GOT3 (cell line): Measurements from ENCODE around the gene R3HDM1.
A peak's percentile ranks its signal among the peaks of the same experiment; 100 is the strongest.
"Not testable (repeated sequence)": the region's sequence is repeated elsewhere in the genome, so short reads cannot be mapped to it uniquely, and the experiment has no call there.

ENCODE experiments used
- DNase-seq: peaks from one replicate; lab custom pipeline; 2025; ENCODE audit warnings: mixed read lengths; lab: John Stamatoyannopoulos, UW

R3HDM1 gene

DNA sequence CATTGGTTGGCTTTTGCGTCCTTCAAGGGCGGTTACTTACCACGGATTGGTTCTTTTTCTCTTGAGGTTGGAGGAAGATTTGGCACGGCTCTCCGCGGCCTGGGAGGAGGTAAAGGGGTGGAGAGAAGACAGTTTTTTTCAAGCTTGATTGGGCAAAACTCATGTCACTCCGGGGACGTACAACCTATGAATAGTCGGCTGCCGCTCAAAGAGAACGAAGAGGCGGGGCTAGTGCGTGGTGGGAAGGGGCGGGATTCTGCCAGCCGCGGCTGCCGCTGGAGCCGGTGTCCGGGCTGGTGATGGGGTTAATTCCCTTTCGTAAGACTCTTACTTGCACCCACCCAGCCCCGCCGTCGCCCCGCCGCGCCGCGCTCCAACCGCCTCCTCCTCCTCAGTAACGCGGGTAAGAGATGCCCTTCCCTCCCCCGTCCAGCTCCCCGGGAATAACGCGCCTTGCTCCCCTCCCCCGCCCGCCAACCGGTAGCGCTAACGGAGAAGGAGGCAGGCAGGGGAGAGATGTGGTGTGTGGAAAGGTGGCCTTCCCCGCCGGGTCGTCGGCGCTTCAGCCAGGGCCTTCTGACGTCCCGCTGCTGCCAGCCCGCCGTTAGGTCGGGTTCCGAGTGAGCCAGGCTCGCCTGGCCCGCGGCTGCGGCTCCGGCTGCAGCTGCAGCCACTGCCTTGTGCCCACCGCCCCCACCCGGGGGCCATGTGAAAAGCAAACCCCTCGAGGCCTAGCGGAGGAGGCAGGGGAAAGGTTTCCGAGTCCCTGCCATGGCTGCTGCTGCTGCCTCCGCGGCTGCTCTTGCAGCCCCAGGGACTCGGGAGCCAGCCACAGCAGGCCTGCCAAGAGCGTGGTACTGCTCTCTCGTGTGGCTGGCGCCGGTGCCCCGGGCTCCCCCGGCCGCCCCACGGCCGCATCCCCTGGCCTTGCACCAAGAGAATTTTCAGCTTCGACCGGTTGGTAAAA, at the start of gene R3HDM1:
TSS of gene R3HDM1 (plus strand) at position 254 of the 967 bp plus-strand sequence. CDS start 73,362 bp downstream, outside the sequence.
- peak; percentile 92 for DNase-seq

DNA sequence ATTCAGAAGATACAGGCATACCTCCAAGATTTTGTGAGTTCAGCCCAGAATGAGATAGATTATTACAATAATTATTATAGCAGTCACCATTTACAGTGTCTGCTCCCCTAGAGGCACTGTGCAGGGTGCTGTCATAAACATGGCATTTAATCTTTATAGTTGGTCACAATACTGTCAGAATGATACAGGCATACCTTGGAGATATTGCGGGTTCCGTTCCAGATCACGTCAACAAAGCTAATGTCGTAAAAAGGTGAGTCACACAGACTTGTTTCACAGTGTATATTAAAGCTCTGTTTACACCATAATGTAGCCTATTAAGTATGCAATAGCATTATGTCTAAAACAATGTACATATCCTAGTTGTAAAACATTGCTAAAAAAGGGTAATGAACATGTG, 45.8 kb upstream of the R3HDM1 start:
- DNase-seq, result no peak

DNA sequence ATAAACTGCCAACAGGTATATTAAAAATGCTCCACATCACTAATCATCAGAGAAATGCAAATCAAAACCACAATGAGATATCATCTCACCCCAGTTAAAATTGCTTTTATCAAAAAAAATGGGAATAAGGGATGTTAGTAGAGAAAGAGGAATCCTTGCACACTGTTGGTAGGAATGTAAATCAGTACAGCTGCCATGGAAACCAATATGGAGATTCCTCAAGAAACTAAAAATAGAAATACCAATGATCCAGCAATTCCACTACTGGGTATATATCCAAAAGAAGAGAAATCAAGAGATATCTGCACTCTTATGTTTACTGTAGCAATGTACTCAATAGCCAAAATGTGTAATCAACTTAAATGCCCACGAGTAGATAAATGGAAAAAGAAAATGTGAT, 40.9 kb upstream of the R3HDM1 start:
- DNase-seq, result no peak

DNA sequence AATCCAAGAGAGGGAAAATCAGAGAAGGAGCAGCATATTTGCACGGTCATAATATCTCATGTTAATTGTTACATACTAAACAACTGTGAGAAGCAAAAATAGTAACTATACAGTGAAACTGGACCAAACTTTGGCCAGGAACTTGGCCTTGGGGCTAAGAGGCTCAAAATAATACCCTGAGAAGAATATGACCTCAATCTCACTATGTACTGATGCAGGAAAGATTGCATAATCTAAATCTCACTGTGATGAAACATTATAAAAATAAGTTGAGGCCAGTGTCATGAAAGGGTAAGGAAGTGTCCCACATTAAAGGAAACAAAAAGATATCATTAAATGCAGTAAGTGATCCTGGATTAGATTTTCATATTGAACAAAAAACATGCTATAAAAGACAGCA, 36.8 kb upstream of the R3HDM1 start:
- DNase-seq, result no peak

DNA sequence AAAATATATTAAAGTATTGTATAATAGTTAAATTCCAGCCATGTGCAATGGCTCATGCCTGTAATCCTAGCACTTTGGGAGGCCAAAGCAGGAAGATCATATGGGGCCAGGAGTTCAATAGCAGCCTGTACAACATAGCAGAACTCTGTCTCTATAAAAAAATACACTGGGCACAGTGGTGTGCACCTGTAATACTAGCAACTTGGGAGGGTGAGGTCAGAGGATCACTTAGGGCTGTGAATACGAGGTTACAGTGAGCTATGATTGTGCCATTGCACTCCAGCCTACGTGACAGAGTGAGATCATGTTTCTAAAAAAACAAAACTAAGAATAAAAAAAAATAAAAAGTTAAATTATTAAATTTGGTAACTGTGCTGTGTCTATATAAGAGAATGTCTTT, 36.4 kb upstream of the R3HDM1 start:
- no peak for DNase-seq

DNA sequence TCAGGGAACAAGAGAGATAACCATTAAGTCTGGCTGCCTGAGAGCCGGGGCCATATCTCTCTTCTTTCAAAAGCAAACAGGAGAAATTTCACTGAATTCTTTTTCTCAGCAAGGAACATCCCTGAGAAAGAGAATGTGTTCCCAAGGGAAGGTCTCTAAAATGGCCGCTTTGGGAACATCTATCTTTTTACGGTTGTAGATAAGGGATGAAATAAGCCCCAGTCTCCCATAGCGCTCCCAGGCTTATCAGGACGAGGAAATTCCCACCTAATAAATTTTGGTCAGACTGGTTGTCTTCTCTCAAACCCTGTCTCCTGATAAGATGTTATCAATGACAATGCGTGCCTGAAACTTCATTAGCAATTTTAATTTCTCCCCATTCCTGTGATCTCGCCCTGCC, 32.7 kb upstream of the R3HDM1 start:
- not testable (repeated sequence) for DNase-seq

DNA sequence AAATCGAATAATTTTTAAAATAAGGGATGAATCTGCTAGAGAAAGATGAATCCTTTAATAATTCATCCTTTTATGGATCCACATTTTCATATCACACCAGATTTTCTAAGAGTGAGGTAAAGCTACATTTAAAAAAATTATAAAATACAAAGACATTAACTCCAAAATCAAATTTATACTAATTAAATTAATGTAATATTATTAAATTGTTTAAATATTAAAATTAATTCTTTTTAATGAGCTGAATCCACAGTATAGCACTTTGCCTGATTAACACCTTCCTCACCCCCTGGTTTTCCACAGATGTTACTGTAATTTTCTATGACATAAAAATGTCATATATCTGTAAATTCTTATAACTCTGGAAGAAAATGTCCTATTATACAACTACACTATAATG, 26.5 kb upstream of the R3HDM1 start:
- no peak for DNase-seq

DNA sequence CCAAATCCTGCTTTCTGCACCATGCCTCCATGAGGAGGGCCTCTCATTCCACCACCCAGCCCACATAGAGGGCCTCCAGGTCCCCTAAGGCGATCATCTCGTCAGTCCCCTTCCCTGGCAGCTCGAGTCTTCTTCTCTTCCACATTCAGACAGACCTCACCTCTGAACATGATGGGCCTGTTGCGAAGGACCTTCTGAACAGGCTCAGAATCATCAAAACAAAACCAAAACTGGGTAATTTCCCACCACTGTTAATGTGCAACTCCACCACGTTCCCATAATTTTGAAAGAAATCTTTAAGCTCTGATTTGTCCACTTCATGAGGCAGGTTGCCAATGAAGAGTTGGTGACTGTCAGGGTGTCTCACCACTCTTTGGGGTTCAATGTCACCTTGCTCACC, 20.7 kb upstream of the R3HDM1 start:
- no peak for DNase-seq

DNA sequence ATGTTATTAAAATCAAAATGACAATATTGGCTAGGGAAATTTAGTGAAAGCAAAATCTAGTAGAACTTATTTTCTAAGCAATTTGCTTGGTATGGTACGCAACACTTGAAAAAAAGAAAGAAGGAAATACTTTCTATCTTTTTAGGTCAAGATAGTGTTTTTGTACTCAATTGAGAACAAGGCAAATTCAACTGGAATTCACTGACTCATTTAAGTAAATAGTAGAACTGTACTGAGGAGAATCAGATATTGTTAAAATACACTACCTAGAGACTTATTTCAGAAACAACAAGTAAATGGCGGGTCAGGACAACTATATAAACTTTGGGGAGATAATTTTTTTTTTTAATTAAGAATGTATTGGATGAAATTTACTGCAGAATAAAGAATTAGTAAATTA, 19.2 kb upstream of the R3HDM1 start:
- DNase-seq, result no peak

DNA sequence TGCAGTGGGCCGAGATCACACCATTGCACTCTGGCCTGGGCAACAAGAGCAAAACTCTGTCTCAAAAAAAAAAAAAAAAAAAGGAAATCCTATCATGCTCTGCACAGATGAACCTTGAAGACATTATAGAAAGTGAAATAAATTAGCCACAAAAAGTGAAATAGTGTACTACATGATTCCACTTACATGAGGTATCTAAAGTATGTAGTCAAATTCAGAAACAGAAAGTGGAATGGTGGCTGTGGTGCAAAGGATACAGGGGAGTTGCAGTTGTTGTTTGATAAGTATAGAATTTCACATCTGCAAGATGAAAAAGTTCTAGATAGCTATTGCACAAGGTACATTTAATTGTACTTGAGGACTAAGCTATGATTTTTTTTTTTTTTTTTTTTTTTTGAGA, 5.5 kb upstream of the R3HDM1 start:
- DNase-seq, result no peak

DNA sequence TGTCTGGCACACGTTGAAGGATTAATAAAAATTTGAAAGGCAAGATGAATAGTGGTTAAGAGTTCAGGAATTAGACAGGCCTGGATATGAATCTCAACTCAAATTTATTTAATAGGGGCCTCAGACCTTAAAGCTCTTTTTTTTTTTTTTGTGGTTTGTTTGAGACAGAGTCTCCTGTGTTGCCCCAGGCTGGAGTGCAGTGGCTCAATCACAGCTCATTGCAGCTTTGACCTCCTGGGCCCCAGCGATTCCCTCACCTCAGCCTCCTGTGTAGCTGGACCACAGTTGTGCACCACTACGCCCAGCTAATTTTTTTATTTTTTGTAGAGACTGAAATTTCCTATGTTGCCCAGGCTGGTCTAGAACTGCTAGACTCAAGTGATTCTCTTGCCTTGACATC, 3.3 kb upstream of the R3HDM1 start:
- DNase-seq, result no peak

DNA sequence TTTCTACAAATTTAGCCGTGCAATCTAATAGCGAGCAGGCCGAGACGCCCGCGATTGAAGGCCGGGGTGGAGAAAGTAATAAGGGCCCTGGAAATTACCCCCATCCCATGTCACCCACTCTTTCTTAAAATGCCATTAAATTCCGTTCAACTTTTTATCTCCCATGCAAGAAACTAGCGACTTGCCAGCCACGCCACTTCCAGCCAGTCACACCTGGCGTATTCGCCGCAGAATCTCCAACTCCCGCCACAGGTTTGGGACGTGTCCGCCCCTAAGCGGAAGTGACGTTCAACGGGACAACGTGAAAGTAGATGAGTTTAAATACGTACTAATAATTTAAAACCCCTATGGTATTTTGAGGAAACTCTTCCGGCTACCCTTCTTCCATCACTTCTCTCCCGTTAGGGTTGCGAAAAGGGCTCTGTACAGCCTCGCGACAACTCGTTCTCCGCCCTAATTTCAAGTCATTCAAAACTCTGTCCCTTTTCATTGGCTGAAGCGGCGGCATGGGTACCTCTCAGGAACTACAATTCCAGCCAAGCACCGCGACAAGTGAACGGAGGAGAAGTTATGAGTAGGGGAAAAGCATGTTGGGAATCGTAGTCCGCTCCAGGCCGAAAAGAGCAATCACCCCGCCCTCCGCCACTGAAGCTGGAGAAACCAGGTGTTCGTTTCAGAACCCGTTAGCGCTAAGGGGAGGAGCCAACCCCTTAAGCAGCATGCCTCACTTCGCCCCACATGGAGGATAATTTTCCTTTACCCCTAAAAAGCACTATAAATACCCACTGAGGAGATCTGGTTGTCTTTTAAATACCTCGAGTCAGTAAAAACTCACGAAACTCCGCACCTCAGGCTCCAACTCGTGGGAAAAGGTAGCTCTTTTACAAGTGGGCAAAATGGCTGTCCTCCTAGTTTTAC, 712 bp upstream of the R3HDM1 start, which contains the start of gene ZRANB3:
TSS of gene ZRANB3 (minus strand) at position 906 of the 918 bp plus-strand sequence.
- peak; percentile 80 for DNase-seq

DNA sequence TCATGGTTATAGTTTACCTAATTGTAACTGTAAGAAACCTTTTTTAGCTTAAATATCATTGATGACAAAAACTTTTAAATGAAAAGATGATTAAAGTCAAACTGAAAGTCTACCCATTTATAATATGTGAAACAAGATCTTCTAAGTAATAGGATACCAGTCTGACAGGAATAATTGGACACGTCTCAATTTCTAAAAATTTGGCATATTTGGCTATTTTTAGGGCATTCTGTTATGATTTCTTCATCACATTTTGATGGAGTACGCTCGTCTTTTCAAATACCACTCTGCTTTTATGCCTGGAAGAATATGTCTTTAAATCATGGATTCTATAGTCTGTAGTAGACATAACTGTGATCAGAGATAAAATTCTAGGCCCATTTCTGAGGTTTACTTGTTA, 1.3 kb downstream of the R3HDM1 start:
- no peak for DNase-seq

DNA sequence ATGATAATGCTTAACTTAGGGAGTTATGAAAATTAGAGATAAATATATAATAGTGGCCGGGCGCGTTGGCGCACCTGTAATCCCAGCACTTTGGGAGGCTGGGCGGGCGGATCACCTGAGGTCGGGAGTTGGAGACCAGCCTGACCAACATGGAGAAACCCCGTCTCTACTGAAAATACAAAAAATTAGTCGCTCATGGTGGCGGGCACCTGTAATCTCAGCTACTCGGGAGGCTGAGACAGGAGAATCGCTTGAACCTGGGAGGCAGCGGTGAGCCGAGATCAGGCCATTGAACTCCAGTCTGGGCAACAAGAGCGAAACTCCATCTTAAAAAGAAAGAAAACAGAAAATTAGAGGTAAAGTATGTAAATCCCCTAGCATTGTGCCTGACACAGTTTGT, 2.3 kb downstream of the R3HDM1 start:
- not testable (repeated sequence) for DNase-seq

DNA sequence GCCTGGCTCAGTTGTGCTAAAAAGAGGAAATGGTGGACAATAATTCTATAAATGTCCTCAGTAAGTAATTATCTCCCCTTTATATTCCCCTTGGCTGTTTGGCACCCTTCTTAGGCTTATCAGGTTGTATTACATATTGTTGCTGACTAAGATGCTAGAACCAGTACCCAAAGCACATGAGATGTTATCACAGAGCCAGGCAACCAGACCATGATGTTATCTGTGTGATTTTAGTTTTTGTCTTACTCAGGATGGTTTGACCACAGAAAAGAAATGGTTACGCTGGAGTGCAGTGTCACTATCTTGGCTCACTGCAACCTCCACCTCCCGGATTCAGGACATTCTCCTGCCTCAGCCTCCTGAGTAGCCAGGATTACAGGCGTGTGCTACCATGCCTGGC, 15.2 kb downstream of the R3HDM1 start:
- no peak for DNase-seq

DNA sequence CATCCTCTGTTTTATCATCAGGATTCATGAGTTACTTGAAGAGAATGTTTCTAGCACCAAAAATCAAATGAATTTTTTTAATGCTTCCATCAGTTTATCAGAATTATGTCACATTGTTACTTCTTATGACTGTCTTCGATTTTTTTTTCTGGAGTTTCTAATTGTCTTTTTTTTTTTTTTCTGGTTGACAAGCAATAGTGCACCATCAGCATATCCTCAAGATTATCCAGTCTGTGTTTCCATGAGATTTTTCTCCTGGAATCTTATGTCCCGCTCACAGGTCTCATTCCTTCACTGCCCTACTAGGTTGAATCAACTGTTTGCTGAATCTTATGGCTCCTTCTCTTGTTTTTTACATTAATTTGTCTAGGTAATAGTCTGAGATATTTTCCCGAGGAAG, 16.0 kb downstream of the R3HDM1 start:
- no peak for DNase-seq

DNA sequence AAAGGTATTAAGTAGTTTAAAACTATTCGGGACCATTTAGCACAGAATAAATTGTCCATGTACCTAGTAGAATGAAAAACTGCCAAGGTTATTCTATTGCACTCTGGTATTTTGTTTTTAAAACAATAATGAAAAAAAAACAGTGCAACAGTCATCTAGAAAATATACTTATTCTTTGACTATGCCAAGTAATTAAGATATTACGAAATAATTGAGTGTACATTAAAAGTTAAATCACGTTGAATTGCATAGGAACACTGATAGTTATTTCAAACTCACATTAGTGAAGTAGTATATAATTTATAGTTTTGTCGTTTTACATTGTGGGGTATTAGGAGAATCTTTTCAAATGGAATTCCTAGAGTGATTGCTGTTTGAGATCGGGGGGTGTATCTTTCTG, 20.1 kb downstream of the R3HDM1 start:
- DNase-seq, result no peak

DNA sequence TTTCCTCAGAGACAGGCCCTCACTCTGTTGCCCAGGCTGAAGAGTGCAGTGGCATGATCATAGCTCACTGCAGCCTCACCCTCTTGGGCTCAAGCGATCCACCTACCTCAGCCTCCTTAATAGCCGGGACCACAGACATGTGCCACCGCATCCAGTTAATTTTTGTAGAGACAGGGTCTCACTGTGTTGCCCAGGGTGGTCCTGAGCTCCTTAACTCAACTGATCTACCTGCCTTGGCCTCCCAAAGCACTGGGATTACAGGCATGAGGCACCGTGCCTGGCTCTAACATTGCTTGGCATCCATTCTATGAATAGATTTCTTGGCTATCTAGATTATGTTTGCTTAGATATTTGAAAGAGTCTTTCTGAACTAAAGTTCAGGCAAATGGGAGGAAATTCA, 21.6 kb downstream of the R3HDM1 start:
- DNase-seq, result no peak

DNA sequence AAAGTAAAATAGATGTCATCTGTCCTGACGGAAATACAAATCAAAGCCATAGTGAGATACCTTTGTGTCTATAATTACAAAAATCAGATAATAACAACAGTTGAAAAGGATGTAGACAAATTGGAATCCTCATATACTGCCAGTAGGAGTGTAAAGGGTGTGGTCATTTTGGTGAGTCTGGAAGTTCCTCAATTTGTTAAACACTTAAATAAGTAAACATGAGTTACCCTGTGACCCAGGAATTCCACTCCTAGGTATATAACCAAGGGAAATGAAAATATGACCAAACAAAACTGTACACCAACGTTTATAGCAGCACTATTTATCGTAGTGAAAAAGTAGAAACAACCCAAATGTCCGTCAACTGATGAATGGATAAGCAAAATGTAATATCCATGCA, 24.0 kb downstream of the R3HDM1 start:
- DNase-seq, result no peak

DNA sequence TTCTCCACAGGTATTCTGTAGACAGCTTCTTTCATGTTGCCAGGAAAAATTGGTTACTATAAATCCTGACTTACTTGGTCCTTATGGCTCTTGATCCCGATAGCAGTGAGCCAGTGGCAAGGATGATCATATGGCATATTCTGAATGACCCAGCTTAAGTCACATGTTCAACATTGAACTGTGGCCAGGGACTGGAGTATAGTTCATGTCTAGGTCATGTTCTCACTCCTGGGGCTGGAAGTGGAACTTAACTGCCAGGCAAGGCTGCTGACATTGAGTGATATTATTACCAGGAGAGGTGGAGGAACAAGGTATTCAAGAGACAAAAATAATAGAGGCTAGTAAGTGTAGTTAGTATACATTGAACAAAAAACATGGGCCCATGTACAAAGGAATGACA, 26.2 kb downstream of the R3HDM1 start:
- DNase-seq, result no peak

DNA sequence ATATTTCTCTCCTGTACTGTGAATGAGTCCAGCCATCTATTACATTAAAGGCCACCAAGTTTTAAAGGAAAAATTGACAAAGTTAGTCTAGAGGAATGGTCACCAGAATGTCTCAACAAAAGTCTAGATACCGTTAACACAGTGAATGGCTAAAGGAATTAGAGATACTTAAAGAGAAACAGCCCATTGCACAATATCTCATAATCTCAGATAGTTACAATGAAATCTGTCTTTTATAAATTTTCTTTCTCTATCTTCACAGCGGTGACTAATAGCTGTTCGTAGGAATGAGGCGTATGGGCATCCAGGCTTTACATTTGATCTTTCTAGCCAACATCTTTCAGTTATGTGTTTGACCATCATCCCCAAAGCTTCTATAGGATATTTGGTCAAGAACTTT, 30.6 kb downstream of the R3HDM1 start:
- DNase-seq, result no peak

DNA sequence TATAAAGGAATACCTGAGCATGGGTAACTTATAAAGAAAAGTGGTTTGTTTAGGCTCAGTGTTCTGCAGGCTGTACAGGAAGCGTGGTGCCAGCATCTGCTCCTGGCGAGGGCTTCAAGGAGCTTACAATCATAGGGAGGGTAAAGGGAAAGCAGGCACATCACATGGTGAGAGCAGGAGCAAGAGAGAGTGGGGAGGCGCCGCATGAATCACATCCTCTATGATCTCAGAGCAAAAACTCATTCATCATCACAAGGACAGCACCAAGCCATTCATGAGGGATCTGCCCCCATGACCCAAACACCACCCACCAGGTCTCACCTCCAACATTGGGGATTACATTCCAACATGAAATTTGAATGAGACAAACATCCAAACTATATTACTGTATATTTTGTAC, 32.5 kb downstream of the R3HDM1 start:
- DNase-seq, result no peak

DNA sequence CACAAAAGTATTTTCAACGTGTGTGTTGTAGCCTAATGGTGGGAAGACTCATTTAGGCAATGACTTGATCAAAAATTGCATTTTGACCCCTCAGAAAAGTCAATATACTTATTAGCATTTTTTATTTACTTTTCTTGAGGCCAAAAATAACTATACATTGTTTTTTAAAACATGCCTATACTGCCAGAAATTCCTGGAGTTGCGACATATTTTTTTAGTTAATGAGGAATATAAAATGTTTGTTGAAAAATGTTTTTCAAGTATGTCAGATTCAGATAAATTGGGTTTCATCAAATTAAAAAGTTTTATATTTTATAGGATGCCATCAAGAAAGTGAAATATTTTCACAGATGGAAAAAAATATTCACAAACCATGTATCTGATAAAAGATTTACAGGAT, 39.6 kb downstream of the R3HDM1 start:
- DNase-seq, result no peak
